ENCODE results near the gene FAM3C. TPM values are rescaled to one million over a fixed set of nuclear protein-coding genes. Genes with fewer than 3 reads are reported as not detected.

The FAM3C gene
- total RNA-seq, 1 experiment from 2014 or later: 322 TPM

DNA sequence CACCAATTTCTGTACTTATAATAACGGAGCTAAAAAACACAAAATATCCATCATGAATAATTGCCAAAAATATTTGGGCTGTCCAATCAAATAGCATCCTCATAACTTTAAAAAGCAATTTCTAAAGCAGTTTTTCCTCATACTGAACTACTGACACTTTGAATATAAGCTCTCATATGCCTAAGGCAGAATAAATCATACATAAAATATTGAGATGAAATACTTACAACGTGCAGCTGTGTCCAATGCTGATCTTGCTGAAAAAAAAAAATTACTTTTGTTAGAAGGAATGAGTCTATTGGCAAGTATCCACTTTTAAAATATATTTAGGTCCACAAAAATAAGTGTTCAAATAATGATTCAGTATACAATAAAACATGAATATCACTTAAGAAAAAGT, 24.2 kb downstream of the FAM3C start:
- CTCF ChIA-PET: interaction anchor here (1.3 to 1.4 kb wide), 2 partner anchors 20 to 175 kb away, joined by 3 read pairs; no protein-coding TSS in a partner anchor

More for the DNA sequence above, 24.2 kb downstream of the FAM3C start:
- ChIA-PET RAD21 (ENCODE audit: low non-redundant PET in 1 of 2, low total read pairs in 2 of 2, uncharacterized antibody in 2 of 2, unreplicated experiment in 2 of 2) (no interaction called here), POLR2A (interaction anchor here (2.0 kb wide), 1 partner anchor 24 kb away, joined by 6 read pairs; the partner anchor contains the start of gene FAM3C)
- no peaks in the 10 kb centered on the region for H3K9me2 ChIP-seq (ENCODE audit: insufficient read depth)
- H3K36me3 ChIP-seq (ENCODE audit: control insufficient read depth in 1 of 2, insufficient read depth in 2 of 2, low read length in 2 of 2): peaks cover 37 to 66% of the 10 kb centered on the region in 2 experiments
- H3K4me3 ChIP-seq (replicated peaks in 1 of 2; ENCODE audit: low read depth in 1 of 2, low read length in 2 of 2): no peak overlapping the region
- H3K4me1 ChIP-seq (ENCODE audit: control insufficient read depth in 1 of 2, insufficient read depth in 2 of 2, low read length in 2 of 2): peaks cover 34 to 71% of the 10 kb centered on the region in 2 experiments
- no TSS peak for BruUV-seq (replicated peaks)
- no peak overlapping the region for H3K4me2 ChIP-seq (ENCODE audit: low read length)
- no peak overlapping the region for H3K9ac ChIP-seq (ENCODE audit: low read length)
- H3K27me3 ChIP-seq (ENCODE audit: insufficient read depth, low read length): no peaks in the 10 kb centered on the region
- no peaks in the 10 kb centered on the region for H3K9me3 ChIP-seq (ENCODE audit: control insufficient read depth in 1 of 2, insufficient read depth in 1 of 2, low read depth in 1 of 2, low read length in 2 of 2)
- no peak overlapping the region for H2AFZ ChIP-seq (ENCODE audit: low read depth, low read length, poor library complexity, severe bottlenecking)
- H3K79me2 ChIP-seq (ENCODE audit: insufficient read depth, low read length): peaks cover 100% of the 10 kb centered on the region
- intact Hi-C loops (cut with micrococcal nuclease): no loop called here
- no peak for ATAC-seq
- TF ChIP-seq SRF (IDR thresholded peaks at IDR 0.05; ENCODE audit: low read depth) (no peak), FOSL1 (IDR thresholded peaks at IDR 0.05; ENCODE audit: low read depth) (no peak), ZFX (IDR thresholded peaks at IDR 0.05) (no peak), POLR2A (IDR thresholded peaks at IDR 0.05; ENCODE audit: borderline replicate concordance, extremely low read depth, insufficient read depth, insufficient read length) (no peak), ZNF274 (IDR thresholded peaks at IDR 0.05; ENCODE audit: low read depth, low read length) (no peak), POLR2AphosphoS5 (IDR thresholded peaks at IDR 0.05; ENCODE audit: low read depth, low read length) (no peak), EZH2phosphoT487 (IDR thresholded peaks at IDR 0.05; ENCODE audit: borderline replicate concordance) (no peak), ELF1 (IDR thresholded peaks at IDR 0.05; ENCODE audit: borderline replicate concordance, low read depth) (no peak), RAD21 (IDR thresholded peaks at IDR 0.05; ENCODE audit: low read depth) (no peak), CEBPB (IDR thresholded peaks at IDR 0.05; ENCODE audit: low read depth) (no peak)
- TF ChIP-seq, protein P1, sequence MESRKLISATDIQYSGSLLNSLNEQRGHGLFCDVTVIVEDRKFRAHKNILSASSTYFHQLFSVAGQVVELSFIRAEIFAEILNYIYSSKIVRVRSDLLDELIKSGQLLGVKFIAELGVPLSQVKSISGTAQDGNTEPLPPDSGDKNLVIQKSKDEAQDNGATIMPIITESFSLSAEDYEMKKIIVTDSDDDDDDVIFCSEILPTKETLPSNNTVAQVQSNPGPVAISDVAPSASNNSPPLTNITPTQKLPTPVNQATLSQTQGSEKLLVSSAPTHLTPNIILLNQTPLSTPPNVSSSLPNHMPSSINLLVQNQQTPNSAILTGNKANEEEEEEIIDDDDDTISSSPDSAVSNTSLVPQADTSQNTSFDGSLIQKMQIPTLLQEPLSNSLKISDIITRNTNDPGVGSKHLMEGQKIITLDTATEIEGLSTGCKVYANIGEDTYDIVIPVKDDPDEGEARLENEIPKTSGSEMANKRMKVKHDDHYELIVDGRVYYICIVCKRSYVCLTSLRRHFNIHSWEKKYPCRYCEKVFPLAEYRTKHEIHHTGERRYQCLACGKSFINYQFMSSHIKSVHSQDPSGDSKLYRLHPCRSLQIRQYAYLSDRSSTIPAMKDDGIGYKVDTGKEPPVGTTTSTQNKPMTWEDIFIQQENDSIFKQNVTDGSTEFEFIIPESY (IDR thresholded peaks at IDR 0.05; ENCODE audit: extremely low read depth, insufficient replicate concordance, low read length): no peak
- TF ChIP-seq, protein P2, sequence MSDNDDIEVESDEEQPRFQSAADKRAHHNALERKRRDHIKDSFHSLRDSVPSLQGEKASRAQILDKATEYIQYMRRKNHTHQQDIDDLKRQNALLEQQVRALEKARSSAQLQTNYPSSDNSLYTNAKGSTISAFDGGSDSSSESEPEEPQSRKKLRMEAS (IDR thresholded peaks at IDR 0.05): no peak
- TF ChIP-seq, protein P3, sequence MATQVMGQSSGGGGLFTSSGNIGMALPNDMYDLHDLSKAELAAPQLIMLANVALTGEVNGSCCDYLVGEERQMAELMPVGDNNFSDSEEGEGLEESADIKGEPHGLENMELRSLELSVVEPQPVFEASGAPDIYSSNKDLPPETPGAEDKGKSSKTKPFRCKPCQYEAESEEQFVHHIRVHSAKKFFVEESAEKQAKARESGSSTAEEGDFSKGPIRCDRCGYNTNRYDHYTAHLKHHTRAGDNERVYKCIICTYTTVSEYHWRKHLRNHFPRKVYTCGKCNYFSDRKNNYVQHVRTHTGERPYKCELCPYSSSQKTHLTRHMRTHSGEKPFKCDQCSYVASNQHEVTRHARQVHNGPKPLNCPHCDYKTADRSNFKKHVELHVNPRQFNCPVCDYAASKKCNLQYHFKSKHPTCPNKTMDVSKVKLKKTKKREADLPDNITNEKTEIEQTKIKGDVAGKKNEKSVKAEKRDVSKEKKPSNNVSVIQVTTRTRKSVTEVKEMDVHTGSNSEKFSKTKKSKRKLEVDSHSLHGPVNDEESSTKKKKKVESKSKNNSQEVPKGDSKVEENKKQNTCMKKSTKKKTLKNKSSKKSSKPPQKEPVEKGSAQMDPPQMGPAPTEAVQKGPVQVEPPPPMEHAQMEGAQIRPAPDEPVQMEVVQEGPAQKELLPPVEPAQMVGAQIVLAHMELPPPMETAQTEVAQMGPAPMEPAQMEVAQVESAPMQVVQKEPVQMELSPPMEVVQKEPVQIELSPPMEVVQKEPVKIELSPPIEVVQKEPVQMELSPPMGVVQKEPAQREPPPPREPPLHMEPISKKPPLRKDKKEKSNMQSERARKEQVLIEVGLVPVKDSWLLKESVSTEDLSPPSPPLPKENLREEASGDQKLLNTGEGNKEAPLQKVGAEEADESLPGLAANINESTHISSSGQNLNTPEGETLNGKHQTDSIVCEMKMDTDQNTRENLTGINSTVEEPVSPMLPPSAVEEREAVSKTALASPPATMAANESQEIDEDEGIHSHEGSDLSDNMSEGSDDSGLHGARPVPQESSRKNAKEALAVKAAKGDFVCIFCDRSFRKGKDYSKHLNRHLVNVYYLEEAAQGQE (IDR thresholded peaks at IDR 0.05; ENCODE audit: low read depth): no peak
- TF ChIP-seq, protein P4, sequence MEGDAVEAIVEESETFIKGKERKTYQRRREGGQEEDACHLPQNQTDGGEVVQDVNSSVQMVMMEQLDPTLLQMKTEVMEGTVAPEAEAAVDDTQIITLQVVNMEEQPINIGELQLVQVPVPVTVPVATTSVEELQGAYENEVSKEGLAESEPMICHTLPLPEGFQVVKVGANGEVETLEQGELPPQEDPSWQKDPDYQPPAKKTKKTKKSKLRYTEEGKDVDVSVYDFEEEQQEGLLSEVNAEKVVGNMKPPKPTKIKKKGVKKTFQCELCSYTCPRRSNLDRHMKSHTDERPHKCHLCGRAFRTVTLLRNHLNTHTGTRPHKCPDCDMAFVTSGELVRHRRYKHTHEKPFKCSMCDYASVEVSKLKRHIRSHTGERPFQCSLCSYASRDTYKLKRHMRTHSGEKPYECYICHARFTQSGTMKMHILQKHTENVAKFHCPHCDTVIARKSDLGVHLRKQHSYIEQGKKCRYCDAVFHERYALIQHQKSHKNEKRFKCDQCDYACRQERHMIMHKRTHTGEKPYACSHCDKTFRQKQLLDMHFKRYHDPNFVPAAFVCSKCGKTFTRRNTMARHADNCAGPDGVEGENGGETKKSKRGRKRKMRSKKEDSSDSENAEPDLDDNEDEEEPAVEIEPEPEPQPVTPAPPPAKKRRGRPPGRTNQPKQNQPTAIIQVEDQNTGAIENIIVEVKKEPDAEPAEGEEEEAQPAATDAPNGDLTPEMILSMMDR (IDR thresholded peaks at IDR 0.05 in 2 of 3, conservative IDR thresholded peaks at IDR 0.05 in 1 of 3; ENCODE audit: borderline replicate concordance in 1 of 3, insufficient read depth in 1 of 3, low read depth in 2 of 3, low read length in 2 of 3): no peak
- no peak for DNase-seq (ENCODE audit: low read depth, low spot score)
- H3K27ac ChIP-seq (ENCODE audit: low read depth, low read length): no peak overlapping the region
- H4K20me1 ChIP-seq (ENCODE audit: insufficient read depth): peaks cover 11% of the 10 kb centered on the region; the same call in 1 of the 2 replicates
